ENCODE measurements around the gene PDC. TPM values are rescaled to one million over a fixed set of nuclear protein-coding genes. Genes with fewer than 3 reads are reported as not detected.

The PDC gene
- total RNA-seq, 4 donors from 2014 or later, result not detected

DNA sequence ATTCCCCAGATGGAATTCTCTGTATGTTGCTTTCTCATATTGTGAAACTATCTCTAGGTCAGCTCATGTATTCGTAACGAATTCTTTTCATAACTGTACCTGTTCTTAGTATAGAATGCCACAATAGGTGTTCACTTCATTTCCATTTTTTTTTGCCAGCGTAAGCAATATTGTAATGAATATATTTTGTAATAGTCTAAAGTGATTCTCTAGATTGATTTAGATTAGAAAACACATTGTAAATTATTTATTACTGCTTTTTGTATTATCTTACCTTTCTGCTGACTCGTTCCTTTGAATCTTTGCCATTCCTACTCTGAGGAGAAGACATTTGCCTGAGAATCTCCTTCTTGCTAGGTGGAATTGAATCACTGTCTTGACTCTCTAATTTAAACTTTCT lies 14.8 kb downstream of the PDC start:
- DNase-seq (ENCODE audit: low spot score), result no peak
- TF ChIP-seq, protein P1, sequence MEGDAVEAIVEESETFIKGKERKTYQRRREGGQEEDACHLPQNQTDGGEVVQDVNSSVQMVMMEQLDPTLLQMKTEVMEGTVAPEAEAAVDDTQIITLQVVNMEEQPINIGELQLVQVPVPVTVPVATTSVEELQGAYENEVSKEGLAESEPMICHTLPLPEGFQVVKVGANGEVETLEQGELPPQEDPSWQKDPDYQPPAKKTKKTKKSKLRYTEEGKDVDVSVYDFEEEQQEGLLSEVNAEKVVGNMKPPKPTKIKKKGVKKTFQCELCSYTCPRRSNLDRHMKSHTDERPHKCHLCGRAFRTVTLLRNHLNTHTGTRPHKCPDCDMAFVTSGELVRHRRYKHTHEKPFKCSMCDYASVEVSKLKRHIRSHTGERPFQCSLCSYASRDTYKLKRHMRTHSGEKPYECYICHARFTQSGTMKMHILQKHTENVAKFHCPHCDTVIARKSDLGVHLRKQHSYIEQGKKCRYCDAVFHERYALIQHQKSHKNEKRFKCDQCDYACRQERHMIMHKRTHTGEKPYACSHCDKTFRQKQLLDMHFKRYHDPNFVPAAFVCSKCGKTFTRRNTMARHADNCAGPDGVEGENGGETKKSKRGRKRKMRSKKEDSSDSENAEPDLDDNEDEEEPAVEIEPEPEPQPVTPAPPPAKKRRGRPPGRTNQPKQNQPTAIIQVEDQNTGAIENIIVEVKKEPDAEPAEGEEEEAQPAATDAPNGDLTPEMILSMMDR (IDR thresholded peaks at IDR 0.05), result no peak
- no peak for ATAC-seq (ENCODE audit: low FRiP score)

DNA sequence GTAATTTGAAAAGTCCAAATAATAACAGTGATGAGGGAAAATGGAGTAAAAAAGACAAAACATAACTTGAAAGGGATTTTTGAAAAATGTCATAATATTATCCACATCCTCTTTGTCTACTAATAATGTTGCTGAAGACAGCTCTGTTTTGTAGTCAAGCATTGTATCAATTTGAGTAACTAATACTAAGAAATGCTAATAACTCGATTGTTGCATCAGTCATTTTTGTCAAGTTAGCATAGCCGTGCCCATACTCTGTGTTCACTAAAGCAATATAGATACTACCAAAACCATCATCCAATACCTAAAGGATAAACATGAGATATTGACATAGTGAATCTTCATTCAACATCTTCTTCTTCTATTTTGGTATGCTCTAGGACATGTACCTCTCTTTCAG lies 17.3 kb downstream of the PDC start:
- ATAC-seq (ENCODE audit: low FRiP score), result no peak
- DNase-seq (ENCODE audit: low spot score), result no peak
- TF ChIP-seq, protein P1 (IDR thresholded peaks at IDR 0.05), result no peak

DNA sequence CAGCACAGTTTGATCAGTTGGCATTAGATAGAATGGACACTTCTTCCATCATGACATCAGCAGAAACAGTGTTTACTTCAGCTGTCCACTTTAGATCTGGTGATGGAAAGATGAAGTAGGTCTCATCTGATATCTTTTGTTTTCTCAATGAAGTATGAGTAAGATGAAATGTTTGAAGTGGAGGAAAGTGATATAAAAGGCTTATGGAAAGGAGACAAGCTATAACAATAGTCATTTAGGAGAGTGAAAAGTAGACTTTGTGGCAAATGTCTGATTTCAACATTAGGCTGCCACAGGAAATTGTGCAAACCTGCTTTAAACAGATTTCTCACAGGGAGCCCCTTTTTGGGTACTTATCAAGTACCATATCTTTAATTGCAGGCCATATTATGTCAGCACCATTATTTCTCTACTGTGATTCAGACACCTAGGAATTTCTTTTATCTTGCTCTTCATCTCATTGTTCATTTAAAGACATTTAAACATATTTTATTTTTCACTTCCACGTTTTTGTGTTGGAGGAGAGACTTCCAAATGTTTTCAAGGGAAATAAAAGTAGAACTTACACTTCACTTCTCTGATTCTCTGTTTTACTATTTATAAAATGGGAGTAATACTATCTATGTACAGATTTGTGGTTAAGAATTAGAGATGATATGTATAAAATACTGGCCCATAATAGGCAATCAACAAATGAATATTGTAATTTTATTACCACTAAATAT lies 18.1 kb downstream of the PDC start:
- TF ChIP-seq, protein P1 (IDR thresholded peaks at IDR 0.05), result no peak
- ATAC-seq (ENCODE audit: low FRiP score) (no peak), DNase-seq (ENCODE audit: low spot score) (no peak)

DNA sequence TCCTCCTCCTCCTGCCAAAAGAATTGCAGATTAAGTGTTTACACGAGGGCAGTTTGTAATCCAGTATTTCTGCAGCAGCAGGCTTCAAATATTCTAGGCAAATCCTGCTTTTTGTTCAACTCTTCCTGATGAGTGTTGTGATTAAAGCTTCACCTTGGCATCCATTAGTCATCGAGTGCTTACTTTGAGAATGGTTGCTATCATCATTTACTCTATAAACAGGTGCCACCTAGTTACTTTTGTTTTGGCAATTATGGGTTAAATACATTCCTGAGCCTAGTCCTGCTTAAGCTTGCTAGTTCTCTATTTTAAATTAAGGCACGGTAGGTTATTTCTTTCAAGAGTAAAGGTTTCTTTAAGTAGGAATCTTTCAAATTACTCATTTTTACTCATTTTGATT lies 20.3 kb downstream of the PDC start:
- no peak for DNase-seq (ENCODE audit: low spot score)
- ATAC-seq (ENCODE audit: low FRiP score), result no peak

DNA sequence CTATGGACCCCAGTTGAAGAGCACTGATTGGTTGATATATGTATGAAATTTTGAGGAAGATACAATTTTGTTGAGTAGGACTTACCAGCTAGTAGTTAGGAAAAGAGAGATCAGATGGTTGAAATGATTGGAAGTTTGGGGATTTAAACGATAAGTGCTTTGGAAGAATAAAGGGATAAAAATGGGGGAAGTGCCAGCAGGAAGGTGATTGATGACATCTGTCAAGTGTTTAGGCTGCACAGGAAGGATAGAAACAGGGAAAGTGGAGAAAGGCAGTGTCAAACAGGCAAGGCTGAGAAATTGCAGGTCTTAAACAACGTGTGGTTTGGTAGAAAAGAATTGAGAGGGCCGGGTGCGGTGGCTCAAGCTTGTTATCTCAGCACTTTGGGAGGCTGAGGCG lies 22.3 kb downstream of the PDC start:
- TF ChIP-seq, protein P1 (IDR thresholded peaks at IDR 0.05), result no peak
- no peak for ATAC-seq (ENCODE audit: low FRiP score)
- DNase-seq (ENCODE audit: low spot score), result no peak

More for the DNA sequence above, 20.3 kb downstream of the PDC start:
- TF ChIP-seq, protein P1 (IDR thresholded peaks at IDR 0.05), result no peak

DNA sequence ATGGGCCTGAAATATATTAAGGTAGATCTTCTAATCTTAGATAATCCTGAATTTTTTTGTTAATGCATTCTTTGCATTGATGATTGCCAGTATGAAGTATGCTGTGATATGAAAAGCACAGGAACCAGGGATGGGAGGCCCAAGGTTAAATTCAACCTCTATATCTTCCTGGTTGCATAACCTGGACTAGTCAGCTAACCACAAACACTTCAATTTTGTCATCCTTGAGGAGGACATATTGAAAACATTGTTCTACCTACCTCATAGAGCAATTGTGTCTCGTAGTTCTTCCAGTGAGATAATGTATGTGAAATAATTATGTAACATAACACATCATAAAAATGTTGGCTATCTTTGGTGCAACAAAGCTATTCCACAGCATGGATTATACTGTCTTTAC lies 25.6 kb downstream of the PDC start:
- DNase-seq (ENCODE audit: low spot score), result no peak
- ATAC-seq (ENCODE audit: low FRiP score), result no peak
- TF ChIP-seq, protein P1 (IDR thresholded peaks at IDR 0.05), result no peak

DNA sequence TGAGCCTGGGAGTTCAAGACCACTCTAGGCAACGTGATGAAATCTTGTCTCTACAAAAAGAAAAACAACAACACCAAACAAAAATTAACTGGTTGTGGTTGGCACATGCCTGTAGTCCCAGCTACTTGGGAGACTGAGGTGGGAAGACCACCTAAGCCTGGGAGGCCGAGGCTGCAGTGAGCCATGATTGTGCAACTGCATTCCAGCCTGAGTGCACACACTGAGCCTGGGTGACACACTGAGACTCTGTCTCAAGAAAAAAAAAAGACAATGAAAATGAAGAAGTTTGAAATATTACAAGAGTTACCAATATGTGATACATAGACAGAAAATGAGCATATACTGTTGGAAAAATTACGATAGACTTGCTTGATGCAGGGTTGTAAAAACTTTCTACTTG lies 31.9 kb downstream of the PDC start:
- TF ChIP-seq, protein P1 (IDR thresholded peaks at IDR 0.05), result no peak
- ATAC-seq (ENCODE audit: low FRiP score), result no peak

More for the DNA sequence above, 31.9 kb downstream of the PDC start:
- DNase-seq (ENCODE audit: low spot score), result no peak

All from omental fat pad (tissue), 4 donors.